Measurements from ENCODE around the gene NLRP3.
A peak's percentile ranks its signal among the peaks of the same experiment; 100 is the strongest.
"Not testable (repeated sequence)": the region's sequence is repeated elsewhere in the genome, so short reads cannot be mapped to it uniquely, and the experiment has no call there.

NLRP3 gene

DNA sequence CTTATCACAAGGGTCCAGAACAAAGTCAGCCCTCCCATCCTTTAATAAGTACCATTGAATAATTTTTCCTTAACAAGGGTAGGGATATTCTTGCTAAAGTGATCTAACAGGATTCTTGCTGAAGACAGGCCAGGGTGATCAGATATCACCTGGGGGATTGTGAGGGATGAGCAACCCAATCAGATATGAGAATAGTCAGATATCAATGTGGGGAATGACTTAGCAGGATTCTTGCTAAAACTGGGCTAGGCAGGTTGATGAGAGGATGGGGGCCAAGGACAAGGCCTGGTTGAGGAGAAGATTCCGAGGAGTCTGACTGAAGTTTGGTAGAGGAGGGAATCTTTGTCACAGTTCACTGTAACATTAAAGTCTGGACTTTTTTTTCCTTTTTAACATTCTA, 23.9 kb upstream of the NLRP3 start:
- no peak for DNase-seq

- DNase-seq, result not testable (repeated sequence)
These were observed 20.9 kb upstream of the NLRP3 start for GRCh38 chr1:247395075-247395474.

- no peak for DNase-seq
These were observed 15.3 kb upstream of the NLRP3 start for GRCh38 chr1:247400685-247401084.

DNA sequence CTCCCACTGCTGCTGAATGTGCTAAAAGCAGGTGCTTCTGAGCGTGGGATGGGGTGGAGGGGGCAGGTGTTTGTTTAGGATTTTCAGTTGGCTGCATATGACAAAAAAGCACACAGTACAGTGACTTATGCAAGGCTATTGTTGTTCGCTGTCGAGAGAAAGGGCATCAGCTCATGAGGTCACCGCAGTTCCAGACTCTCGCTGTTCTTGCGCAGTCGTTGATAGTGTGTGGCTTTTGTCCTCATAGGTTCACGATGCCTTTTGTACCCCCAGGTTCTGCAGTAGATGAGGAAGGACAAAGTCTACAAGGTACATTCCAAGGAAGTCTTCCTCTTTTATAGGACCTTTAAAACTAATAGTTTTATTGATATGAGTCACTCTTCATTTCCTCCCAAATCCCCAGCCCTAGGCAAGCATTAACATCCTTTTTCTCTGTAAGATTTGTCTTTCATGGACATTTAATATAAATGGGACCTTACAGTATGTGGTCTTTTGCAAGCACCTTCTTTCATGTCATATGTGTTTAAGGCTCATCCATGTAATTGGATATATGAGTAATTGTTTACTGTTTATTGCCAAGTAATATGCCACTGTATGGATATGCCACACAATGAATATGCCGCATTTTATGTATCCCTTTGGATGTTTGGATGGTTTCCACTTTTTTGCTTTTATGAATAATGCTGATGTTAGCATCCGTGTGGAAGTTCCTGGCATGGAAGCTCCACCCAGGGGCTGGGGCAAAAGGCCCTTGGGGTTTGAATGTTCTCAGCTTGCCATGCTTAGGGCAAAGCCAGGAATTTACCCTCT, 14.5 kb upstream of the NLRP3 start:
- DNase-seq, result peak; percentile 5

- no peak for DNase-seq
These were observed 13.8 kb upstream of the NLRP3 start for GRCh38 chr1:247402120-247402675.

DNA sequence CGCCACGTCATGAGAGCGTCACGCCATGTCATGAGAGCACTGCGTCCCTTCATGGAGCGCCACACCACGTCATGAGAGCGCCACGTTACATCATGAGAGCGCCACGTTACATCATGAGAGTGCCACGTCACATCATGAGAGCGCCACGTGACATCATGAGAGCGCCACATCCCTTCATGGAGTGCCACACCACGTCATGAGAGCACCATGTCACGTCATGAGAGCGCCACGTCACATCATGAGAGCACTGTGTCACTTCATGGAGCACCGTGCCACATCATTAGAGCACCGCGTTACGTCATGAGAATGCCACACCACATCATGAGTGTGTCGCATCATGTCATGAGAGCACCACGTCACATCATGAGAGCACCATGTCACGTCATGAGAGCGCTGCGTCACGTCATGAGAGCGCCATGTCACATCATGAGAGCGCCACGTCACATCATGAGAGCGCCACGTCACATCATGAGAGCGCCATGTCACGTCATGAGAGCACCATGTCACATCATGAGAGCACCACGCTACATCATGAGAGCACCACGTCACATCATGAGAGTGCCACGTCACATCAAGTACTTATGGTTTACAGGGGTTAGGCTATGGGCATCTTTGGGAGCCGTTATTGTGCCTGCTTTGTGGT, 9.8 kb upstream of the NLRP3 start:
- no peak for DNase-seq

- no peak for DNase-seq
These were observed 8.8 kb upstream of the NLRP3 start for GRCh38 chr1:247407180-247407616.

DNA sequence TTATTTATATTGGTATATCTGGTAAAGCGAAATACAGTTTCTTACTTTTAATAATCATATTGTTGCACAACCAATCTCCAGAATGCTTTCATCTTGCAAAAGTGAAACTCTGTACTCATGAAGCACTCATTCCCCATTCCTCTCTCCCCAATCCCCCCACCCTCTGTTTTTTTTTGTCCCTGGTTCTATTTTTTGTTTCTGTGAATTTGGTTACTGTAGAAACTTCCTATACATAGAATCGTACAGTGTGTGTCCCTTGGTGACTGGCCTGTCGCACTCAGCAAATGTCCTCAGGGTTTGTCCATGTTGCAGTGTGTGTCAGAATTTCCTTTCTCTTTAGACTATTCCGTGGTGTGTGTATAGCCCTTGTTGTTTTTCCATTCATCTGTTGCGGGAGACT, 7.9 kb upstream of the NLRP3 start:
- no peak for DNase-seq

DNA sequence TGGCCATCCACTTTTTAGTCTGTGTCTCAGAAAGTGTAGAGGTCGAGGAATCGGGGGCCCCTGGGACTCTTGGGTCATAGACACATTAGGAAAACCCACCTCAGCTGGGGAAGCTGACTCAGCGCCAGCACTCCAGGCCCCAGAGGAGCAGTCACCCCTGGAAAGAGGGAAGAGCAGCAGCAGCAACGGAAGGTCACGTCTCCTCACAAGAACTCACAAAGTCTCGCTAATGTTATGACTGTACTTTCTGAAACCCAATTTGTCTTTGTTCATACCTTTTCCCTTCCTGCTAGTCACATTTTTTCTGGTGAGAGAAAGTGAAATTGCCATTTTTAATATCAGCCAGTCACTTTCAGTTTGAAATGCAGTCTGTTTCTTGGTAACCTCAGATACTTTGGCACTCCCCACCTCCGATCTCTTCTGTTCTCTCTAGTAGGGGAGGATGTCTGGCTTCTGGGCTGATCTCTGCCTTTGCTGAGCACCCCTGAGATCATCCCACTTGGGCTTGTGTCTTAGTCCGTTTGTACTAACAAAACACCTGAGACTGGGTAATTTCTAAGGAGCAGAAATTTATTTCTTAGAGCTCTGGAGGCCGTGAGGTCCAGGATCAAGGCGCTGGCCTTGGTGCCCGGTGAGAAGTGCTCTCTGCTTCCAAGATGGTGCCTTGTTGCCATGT, 6.0 kb upstream of the NLRP3 start:
- no peak for DNase-seq

GRCh38 chr1:247411621-247412327, 4.2 kb upstream of the NLRP3 start:
- DNase-seq, result no peak

GRCh38 chr1:247417831-247418230, 1.9 kb downstream of the NLRP3 start:
- no peak for DNase-seq

DNA sequence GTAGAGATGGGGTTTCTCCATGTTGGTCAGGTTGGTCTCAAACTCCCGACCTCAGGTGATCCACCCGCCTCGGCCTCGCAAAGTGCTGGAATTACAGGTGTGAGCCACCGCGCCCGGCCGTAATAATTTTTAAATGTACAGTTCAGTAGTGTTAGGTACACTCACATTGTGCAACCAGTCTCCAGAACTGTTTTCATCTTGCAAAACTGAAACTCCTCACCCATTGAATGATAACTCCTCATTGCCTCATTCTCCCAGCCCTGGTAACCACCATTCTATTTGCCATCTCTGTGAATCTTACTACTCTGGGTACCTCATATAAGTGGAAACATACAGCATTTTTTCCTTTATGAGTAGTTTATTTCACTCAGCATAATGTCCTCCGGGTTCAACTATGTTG, 3.4 kb downstream of the NLRP3 start:
- no peak for DNase-seq

DNA sequence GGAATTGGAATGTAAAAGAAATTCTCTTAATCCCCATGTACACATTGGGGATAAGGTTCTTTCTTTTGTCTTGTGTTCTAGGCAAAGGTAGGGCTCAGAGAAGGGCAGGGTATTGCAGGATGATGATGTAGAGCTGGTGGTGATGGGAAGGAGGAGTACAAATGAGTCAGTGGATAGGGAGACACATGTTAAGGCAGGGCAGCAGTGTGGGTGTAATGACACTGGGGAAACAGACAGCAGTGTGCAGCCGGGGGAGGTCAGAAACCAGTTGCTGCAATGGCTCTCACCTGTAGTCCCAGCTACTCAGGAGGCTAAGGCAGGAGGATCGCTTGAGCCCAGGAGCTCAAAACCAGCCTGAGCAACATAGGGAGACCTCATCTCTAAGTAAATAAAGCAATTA, 5.1 kb downstream of the NLRP3 start:
- no peak for DNase-seq

DNA sequence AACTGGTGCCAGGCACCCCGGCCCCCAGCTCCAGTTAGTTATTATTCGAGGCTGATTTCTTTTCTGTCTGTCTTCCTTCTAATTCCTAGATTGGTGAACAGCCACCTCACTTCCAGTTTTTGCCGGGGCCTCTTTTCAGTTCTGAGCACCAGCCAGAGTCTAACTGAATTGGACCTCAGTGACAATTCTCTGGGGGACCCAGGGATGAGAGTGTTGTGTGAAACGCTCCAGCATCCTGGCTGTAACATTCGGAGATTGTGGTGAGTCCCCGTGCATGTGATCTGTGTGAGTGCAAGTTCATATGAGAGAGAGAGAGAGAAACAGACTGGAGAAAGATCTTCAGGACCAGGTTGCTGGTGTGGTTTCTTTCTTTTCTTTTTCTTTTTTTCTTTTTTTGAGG, 13.5 kb downstream of the NLRP3 start:
- DNase-seq, result no peak

DNA sequence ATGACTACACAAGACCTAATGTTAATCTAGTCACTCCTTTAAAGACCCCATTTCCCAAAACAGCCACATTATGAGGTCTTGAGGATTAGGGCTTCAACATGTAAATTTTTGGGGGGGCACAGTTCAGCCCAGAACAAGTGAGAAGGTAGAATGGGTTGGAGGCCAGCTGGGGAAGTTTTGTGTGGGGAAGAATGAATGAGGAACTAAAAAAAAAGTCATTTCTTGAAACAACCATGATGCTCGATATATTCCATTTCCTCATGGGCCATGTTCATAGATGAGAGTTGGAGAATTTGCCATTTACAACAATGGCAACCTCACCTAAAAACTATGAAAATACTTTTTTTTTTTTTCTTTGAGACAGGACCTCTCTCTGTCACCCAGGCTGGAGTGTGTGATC, 14.5 kb downstream of the NLRP3 start:
- no peak for DNase-seq

DNA sequence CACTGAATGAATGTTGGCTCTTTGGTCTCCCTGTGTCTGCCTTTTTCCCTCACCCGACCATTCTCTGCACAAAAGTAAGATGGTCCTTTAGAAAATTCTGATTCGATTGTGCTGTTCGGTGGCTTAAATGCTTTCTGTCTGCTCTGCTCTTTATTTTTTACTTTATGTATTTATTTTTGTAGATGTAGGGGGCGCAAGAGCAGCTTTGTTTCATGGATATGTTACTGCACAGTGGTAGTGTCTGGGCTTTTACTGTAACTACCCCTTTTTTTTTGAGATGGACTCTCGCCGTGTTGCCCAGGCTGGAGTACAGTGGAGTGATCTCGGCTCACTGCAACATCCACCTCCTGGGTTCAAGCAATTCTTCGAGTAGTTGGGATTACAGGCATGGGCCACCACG, 15.7 kb downstream of the NLRP3 start:
- DNase-seq, result no peak

DNA sequence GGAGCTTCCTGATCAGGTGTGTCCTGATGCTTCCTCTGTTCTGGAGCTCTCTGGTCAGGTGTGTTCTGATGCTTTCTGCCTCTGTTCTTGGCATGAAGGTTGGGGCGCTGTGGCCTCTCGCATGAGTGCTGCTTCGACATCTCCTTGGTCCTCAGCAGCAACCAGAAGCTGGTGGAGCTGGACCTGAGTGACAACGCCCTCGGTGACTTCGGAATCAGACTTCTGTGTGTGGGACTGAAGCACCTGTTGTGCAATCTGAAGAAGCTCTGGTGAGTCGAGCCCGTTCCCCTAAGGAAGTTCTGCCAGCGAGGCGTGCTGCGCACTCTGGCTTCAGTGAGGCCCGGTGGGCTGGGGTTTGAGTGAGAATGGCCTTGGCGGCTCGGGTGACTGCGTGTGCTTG, 18.0 kb downstream of the NLRP3 start:
- no peak for DNase-seq

DNA sequence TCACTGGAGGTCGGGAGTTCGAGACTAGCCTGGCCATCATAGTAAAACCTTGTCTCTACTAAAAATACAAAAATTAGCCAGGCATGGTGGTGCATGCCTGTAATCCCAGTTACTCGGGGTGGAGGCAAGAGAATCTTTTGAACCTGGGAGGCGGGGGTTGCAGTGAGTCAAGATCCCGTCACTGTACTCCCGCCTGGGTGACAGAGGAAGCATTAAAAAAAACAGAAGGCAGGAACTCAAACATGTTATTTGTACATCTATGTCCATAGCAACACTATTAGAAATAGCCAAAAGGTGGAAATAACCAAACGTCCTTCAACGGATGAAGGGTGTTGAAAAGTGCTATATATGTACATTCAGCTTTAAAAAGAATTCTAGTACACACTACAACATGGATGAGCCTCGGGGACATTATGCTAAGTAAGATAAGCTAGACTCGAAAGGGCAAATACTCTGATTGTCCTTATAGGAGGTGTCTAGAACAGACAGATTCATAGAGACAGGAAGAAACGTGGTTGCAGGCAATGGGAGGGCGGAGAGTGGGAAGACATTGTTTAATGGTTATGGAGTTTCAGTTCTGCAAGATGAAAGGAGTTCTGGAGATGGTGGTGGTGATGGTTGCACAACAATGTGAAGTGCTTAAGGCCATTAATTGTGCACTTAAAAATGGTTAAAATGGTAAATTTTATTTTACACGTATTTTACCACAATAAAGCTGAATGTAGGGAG, 19.2 kb downstream of the NLRP3 start:
- DNase-seq, result no peak

DNA sequence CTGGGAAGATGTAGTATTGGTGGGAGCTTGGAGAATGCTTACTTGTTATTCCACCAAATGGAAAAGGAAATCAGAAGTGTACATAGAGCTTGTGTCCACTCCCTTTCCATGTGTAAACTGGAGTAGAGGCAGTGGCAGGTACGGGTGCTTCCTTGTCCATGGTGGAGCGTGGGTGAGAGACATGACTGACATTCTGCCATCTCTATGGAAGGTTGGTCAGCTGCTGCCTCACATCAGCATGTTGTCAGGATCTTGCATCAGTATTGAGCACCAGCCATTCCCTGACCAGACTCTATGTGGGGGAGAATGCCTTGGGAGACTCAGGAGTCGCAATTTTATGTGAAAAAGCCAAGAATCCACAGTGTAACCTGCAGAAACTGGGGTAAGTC, 19.8 kb downstream of the NLRP3 start:
- no peak for DNase-seq

GRCh38 chr1:247437551-247438505, 21.9 kb downstream of the NLRP3 start:
- DNase-seq, result no peak

- DNase-seq, result no peak
These were observed 24.1 kb downstream of the NLRP3 start for GRCh38 chr1:247440001-247440620.

All from NCI-H748 treated with DMSO at 0.1 percent for 48 hours (cell line).